GM19324 (cell line): ENCODE measurements around the gene SH3PXD2A.

ENCODE experiments used
- ATAC-seq: cut with Tn5 transposase; IDR thresholded peaks from one replicate; pipeline ENCODE4 v1.9.1; 2021; ENCODE audit warnings: mild to moderate bottlenecking, moderate library complexity; ENCODE audit not compliant: unreplicated experiment, low FRiP score

Gene SH3PXD2A

GRCh38 chr10:103580011-103580410 is 275.4 kb downstream of the SH3PXD2A start:
- no peak for ATAC-seq

- ATAC-seq: no peak
Measured at GRCh38 chr10:103578782-103579382, 276.5 kb downstream of the SH3PXD2A start.

GRCh38 chr10:103576862-103577261 is 278.5 kb downstream of the SH3PXD2A start:
- no peak for ATAC-seq

GRCh38 chr10:103576076-103576471 is 279.3 kb downstream of the SH3PXD2A start:
- ATAC-seq: no peak

GRCh38 chr10:103575416-103576075 is 279.8 kb downstream of the SH3PXD2A start:
- no peak for ATAC-seq

- ATAC-seq: no peak
Measured at GRCh38 chr10:103574097-103575061, 281.0 kb downstream of the SH3PXD2A start.

- no peak for ATAC-seq
Measured at GRCh38 chr10:103573205-103573487, 282.2 kb downstream of the SH3PXD2A start.

- no peak for ATAC-seq
Measured at GRCh38 chr10:103572347-103573204, 282.8 kb downstream of the SH3PXD2A start.

GRCh38 chr10:103571656-103571975 is 283.8 kb downstream of the SH3PXD2A start:
- ATAC-seq: no peak

- ATAC-seq: no peak
Measured at GRCh38 chr10:103570844-103571655, 284.3 kb downstream of the SH3PXD2A start.

- no peak for ATAC-seq
Measured at GRCh38 chr10:103569896-103570295, 285.5 kb downstream of the SH3PXD2A start.

GRCh38 chr10:103568505-103568904 is 286.9 kb downstream of the SH3PXD2A start:
- no peak for ATAC-seq

GRCh38 chr10:103566536-103566935 is 288.8 kb downstream of the SH3PXD2A start:
- ATAC-seq: no peak

GRCh38 chr10:103564776-103565520 is 290.4 kb downstream of the SH3PXD2A start:
- ATAC-seq: no peak

GRCh38 chr10:103564116-103564501 is 291.3 kb downstream of the SH3PXD2A start:
- ATAC-seq: no peak

- no peak for ATAC-seq
Measured at GRCh38 chr10:103563231-103564115, 291.9 kb downstream of the SH3PXD2A start.

- ATAC-seq: no peak
Measured at GRCh38 chr10:103562383-103562782, 293.0 kb downstream of the SH3PXD2A start.

- no peak for ATAC-seq
Measured at GRCh38 chr10:103560886-103561285, 294.5 kb downstream of the SH3PXD2A start.
